WTC11 (cell line): ENCODE measurements around the gene CCDC57.

ENCODE experiments used
- ATF3 ChIP-seq: sonication (generic); formaldehyde crosslinking; conservative IDR thresholded peaks from 2 replicates; pipeline ENCODE4 v1.8.1; 2022; ENCODE audit warnings: mild to moderate bottlenecking, missing genetic modification reagents
- CTCF ChIP-seq: fragments of 200-600 bp; IDR thresholded peaks from 2 replicates; pipeline ENCODE4 v1.8.0; 2022; ENCODE audit warnings: antibody characterized with exemption
- IRF1 ChIP-seq: sonication (generic); formaldehyde crosslinking; IDR thresholded peaks from 2 replicates; pipeline ENCODE4 v1.8.0; 2023; ENCODE audit warnings: missing genetic modification reagents
- IRF2 ChIP-seq: sonication (generic); formaldehyde crosslinking; IDR thresholded peaks from 2 replicates; pipeline ENCODE4 v1.8.0; 2022; ENCODE audit warnings: low read depth, missing genetic modification reagents, borderline replicate concordance
- TP53 ChIP-seq: sonication (generic); formaldehyde crosslinking; IDR thresholded peaks from 2 replicates; pipeline ENCODE4 v1.8.1; 2023; ENCODE audit warnings: mild to moderate bottlenecking, missing genetic modification reagents

GRCh38 chr17:82232876-82233785 is 20.5 kb upstream of the CCDC57 start:
- TF ChIP-seq CTCF (no peak), IRF1 (CRISPR knock-in tag) (no peak), IRF2 (CRISPR knock-in tag) (no peak), ATF3 (no peak), TP53 (CRISPR knock-in tag) (no peak)
